Ascending aorta (tissue), 2 donors: ENCODE results near the gene SNX22. TPM values are rescaled to one million over a fixed set of nuclear protein-coding genes. Genes with fewer than 3 reads are reported as not detected.

ENCODE experiments used
- DNase-seq, 2 donors: peaks; one replicate each; pipeline ENCODE4 v3.0.0-alpha.2; 2019; ENCODE audit warnings: low spot score in 2 of 2
- H3K27ac ChIP-seq, 2 donors: fragments of 200-600 bp; sonication (generic); one replicate each; pipeline ENCODE4 v1.5.1; 2016 to 2017; ENCODE audit warnings: mild to moderate bottlenecking in 1 of 2
- H3K27me3 ChIP-seq: fragments of 200-600 bp; sonication (generic); one replicate; pipeline ENCODE4 v1.5.1; 2017
- H3K36me3 ChIP-seq, 2 donors: fragments of 200-600 bp; sonication (generic); one replicate each; pipeline ENCODE4 v1.5.1; 2016
- H3K4me1 ChIP-seq, 2 donors: fragments of 200-600 bp; sonication (generic); one replicate each; pipeline ENCODE4 v1.5.1; 2016 to 2017; ENCODE audit warnings: mild to moderate bottlenecking in 1 of 2
- H3K4me3 ChIP-seq, 2 donors: fragments of 200-600 bp; sonication (generic); one replicate each; pipeline ENCODE4 v1.5.1; 2016 to 2017; ENCODE audit warnings: mild to moderate bottlenecking in 1 of 2
- H3K9me3 ChIP-seq, 2 donors: fragments of 200-600 bp; sonication (generic); one replicate each; pipeline ENCODE4 v1.5.1; 2016
- CTCF ChIP-seq, 3 experiments: fragments of 200-600 bp in 2 of 3; fragments of 450-650 bp in 1 of 3; sonication (generic) in 2 of 3; IDR thresholded peaks; one replicate each; pipeline ENCODE4 v1.5.1; 2016 to 2019; ENCODE audit warnings: antibody characterized with exemption in 3 of 3, mild to moderate bottlenecking in 1 of 3, moderate library complexity in 1 of 3
- intact Hi-C: fragments of 100-400 bp; cut with DNase I; formaldehyde crosslinking; loops from one replicate; pipeline ENCODE4 v1.15.1; 2023
- total RNA-seq: library from RNA; depleted of rRNA; stranded (reverse); fragments of >200 nt; gene quantifications from one replicate; pipeline ENCODE4 v1.1.0, GENCODE V29; 2016

SNX22 gene
- total RNA-seq, 1 donor from 2014 or later: 0.53 TPM

GRCh38 chr15:64121614-64122013, 29.9 kb upstream of the SNX22 start:
- Histone ChIP-seq H3K4me3 (no peak overlapping the region), H3K9me3 (no peaks in the 10 kb centered on the region), H3K27ac (no peak overlapping the region), H3K4me1 (no peaks in the 10 kb centered on the region), H3K27me3 (no peaks in the 10 kb centered on the region), H3K36me3 (peaks cover 86 to 88% of the 10 kb centered on the region in 2 donors)
- no peak for DNase-seq
- intact Hi-C loops: no loop called here
- TF ChIP-seq CTCF (IDR thresholded peaks at IDR 0.05): no peak

- no peak for TF ChIP-seq CTCF (IDR thresholded peaks at IDR 0.05)
- Histone ChIP-seq H3K4me3 (no peak overlapping the region), H3K4me1 (no peaks in the 10 kb centered on the region), H3K36me3 (peaks cover 86 to 88% of the 10 kb centered on the region in 2 donors), H3K27ac (no peak overlapping the region), H3K9me3 (no peaks in the 10 kb centered on the region), H3K27me3 (no peaks in the 10 kb centered on the region)
- DNase-seq: no peak
- intact Hi-C loops: no loop called here
Observed at GRCh38 chr15:64122444-64122843, 29.1 kb upstream of the SNX22 start.

- Histone ChIP-seq H3K4me3 (no peak overlapping the region), H3K27me3 (no peaks in the 10 kb centered on the region), H3K9me3 (no peaks in the 10 kb centered on the region), H3K36me3 (peaks cover 88% of the 10 kb centered on the region in 2 donors), H3K27ac (no peak overlapping the region), H3K4me1 (no peaks in the 10 kb centered on the region)
- DNase-seq: no peak
- TF ChIP-seq CTCF (IDR thresholded peaks at IDR 0.05): no peak
- intact Hi-C loops: no loop called here
Observed at GRCh38 chr15:64122936-64123351, 28.6 kb upstream of the SNX22 start.

GRCh38 chr15:64125978-64126377, 25.6 kb upstream of the SNX22 start:
- Histone ChIP-seq H3K36me3 (peaks cover 88% of the 10 kb centered on the region in 2 donors), H3K9me3 (no peaks in the 10 kb centered on the region), H3K4me1 (no peaks in the 10 kb centered on the region), H3K4me3 (no peak overlapping the region), H3K27ac (no peak overlapping the region), H3K27me3 (no peaks in the 10 kb centered on the region)
- intact Hi-C loops: no loop called here
- no peak for DNase-seq
- no peak for TF ChIP-seq CTCF (IDR thresholded peaks at IDR 0.05)

GRCh38 chr15:64127521-64128270, 23.8 kb upstream of the SNX22 start:
- H3K4me1 ChIP-seq: no peaks in the 10 kb centered on the region
- no peak overlapping the region for H3K27ac ChIP-seq
- H3K9me3 ChIP-seq: no peaks in the 10 kb centered on the region
- intact Hi-C loops: no loop called here
- H3K36me3 ChIP-seq: peaks cover 89 to 96% of the 10 kb centered on the region in 2 donors
- no peak for DNase-seq
- H3K4me3 ChIP-seq: no peak overlapping the region
- no peaks in the 10 kb centered on the region for H3K27me3 ChIP-seq
- TF ChIP-seq CTCF (IDR thresholded peaks at IDR 0.05): no peak
